CD4-positive, alpha-beta memory T cell (primary cell): Measurements from ENCODE around the gene FBXL16. TPM values are rescaled to one million over a fixed set of nuclear protein-coding genes. Genes with fewer than 3 reads are reported as not detected.

Source experiments
- CTCF ChIA-PET: fragments of 350-600 bp; sonication (Branson Sonifier 250); formaldehyde crosslinking; loops from one replicate; lab custom pipeline; 2021; ENCODE audit warnings: inconsistent platforms; ENCODE audit not compliant: partially characterized antibody; lab: Charles Lee
- POLR2A ChIA-PET: fragments of 350-600 bp; sonication (Branson Sonifier 250); formaldehyde crosslinking; loops from one replicate; lab custom pipeline; 2021; ENCODE audit not compliant: partially characterized antibody; lab: Charles Lee
- DNase-seq, 5 donors: peaks; one replicate each; pipeline versions ENCODE4 v3.0.0 to v3.0.0-alpha.2; 2020 to 2022; ENCODE audit warnings: mixed read lengths in 1 of 5
- H3K27ac ChIP-seq: one replicate; pipeline ENCODE4 v1.7.0; 2013; ENCODE audit warnings: low read depth, low read length
- H3K27me3 ChIP-seq: 2 replicates; pipeline ENCODE4 v1.7.0; 2013; ENCODE audit warnings: mild to moderate bottlenecking, low read length, moderate library complexity; ENCODE audit not compliant: insufficient read depth
- H3K36me3 ChIP-seq: 2 replicates; pipeline ENCODE4 v1.7.0; 2013; ENCODE audit warnings: mild to moderate bottlenecking, low read length, moderate library complexity; ENCODE audit not compliant: insufficient read depth
- H3K4me1 ChIP-seq: 2 replicates; pipeline ENCODE4 v1.7.0; 2013; ENCODE audit warnings: mild to moderate bottlenecking, low read length, moderate library complexity; ENCODE audit not compliant: insufficient read depth
- H3K4me3 ChIP-seq, 2 donors: one replicate each; pipeline ENCODE4 v1.7.0; 2013; ENCODE audit warnings: low read length in 2 of 2, mild to moderate bottlenecking in 1 of 2
- H3K9me3 ChIP-seq, 2 donors: one replicate each; pipeline ENCODE4 v1.7.0; 2013; ENCODE audit warnings: low read length in 2 of 2, control low read depth in 1 of 2; ENCODE audit not compliant: control insufficient read depth in 1 of 2
- H3K27ac Mint-ChIP-seq, 7 donors: one replicate each; pipeline ENCODE4 v1.8.0; 2020 to 2021; ENCODE audit warnings: mixed read lengths in 7 of 7, mild to moderate bottlenecking in 6 of 7, inconsistent platforms in 3 of 7, moderate library complexity in 3 of 7
- H3K27me3 Mint-ChIP-seq, 2 donors: one replicate each; pipeline ENCODE4 v1.8.0; 2020 to 2021; ENCODE audit warnings: mixed read lengths in 2 of 2
- H3K36me3 Mint-ChIP-seq, 2 donors: one replicate each; pipeline ENCODE4 v1.8.0; 2020 to 2021; ENCODE audit warnings: mixed read lengths in 2 of 2, inconsistent platforms in 1 of 2, mild to moderate bottlenecking in 1 of 2
- H3K4me1 Mint-ChIP-seq, 4 donors: one replicate each; pipeline ENCODE4 v1.8.0; 2020 to 2021; ENCODE audit warnings: mixed read lengths in 4 of 4, mild to moderate bottlenecking in 1 of 4
- H3K4me3 Mint-ChIP-seq, 8 donors: one replicate each; pipeline ENCODE4 v1.8.0; 2020 to 2021; ENCODE audit warnings: mixed read lengths in 8 of 8, mild to moderate bottlenecking in 7 of 8, moderate library complexity in 6 of 8, inconsistent platforms in 3 of 8
- H3K9me3 Mint-ChIP-seq, 8 donors: one replicate each; pipeline ENCODE4 v1.8.0; 2020 to 2021; ENCODE audit warnings: mixed read lengths in 8 of 8, mild to moderate bottlenecking in 5 of 8, inconsistent platforms in 3 of 8, moderate library complexity in 1 of 8
- intact Hi-C: fragments of 100-400 bp; cut with micrococcal nuclease; formaldehyde crosslinking; loops from one replicate; pipeline ENCODE4 v1.15.1; 2023
- polyA plus RNA-seq, 2 donors: library from polyadenylated mRNA; unstranded; fragments of 300-500 nt; fragmentation: Illumina TruSeq; gene quantifications; one replicate each; pipeline ENCODE4 v1.2.3, GENCODE V29; 2021
- total RNA-seq, 2 experiments: library from RNA; stranded (reverse); gene quantifications; one replicate each; pipeline ENCODE4 v1.2.3, GENCODE V29; 2021

The FBXL16 gene
- total and polyA plus RNA-seq, 4 experiments from 2014 or later = 9.3 to 59.5 (median 48.5) TPM

- Mint-ChIP-seq H3K27ac (peak overlapping the region in 1 of 7 donors; percentile 51), H3K27me3 (no peaks in the 10 kb centered on the region), H3K4me1 (peaks cover 0 to 9% (median under 1%) of the 10 kb centered on the region in 4 donors), H3K36me3 (no peaks in the 10 kb centered on the region), H3K9me3 (no peaks in the 10 kb centered on the region), H3K4me3 (no peak overlapping the region)
- intact Hi-C loops = no loop called here
- Histone ChIP-seq H3K36me3 (no peaks in the 10 kb centered on the region), H3K9me3 (no peaks in the 10 kb centered on the region), H3K4me3 (no peak overlapping the region), H3K4me1 (no peaks in the 10 kb centered on the region), H3K27ac (no peak overlapping the region), H3K27me3 (no peaks in the 10 kb centered on the region)
- DNase-seq = peak; percentile 41 to 62 (median 59)
- CTCF ChIA-PET = no interaction called here
- POLR2A ChIA-PET = interaction anchor here (1.1 to 3.2 kb wide), 3 partner anchors 11 to 20 kb away, joined by 3 to 12 read pairs (median 4); partner anchors contain the start of genes STUB1 and WDR90
Observed at GRCh38 chr16:660459-661183, 45.0 kb downstream of the FBXL16 start.

GRCh38 chr16:660132-660458, 45.5 kb downstream of the FBXL16 start:
- H3K9me3 Mint-ChIP-seq = no peaks in the 10 kb centered on the region
- Histone ChIP-seq H3K9me3 (no peaks in the 10 kb centered on the region), H3K4me1 (no peaks in the 10 kb centered on the region), H3K27ac (no peak overlapping the region), H3K4me3 (no peak overlapping the region), H3K27me3 (no peaks in the 10 kb centered on the region), H3K36me3 (no peaks in the 10 kb centered on the region)
- ChIA-PET CTCF (no interaction called here), POLR2A (interaction anchor here (1.1 to 3.2 kb wide), 3 partner anchors 11 to 20 kb away, joined by 3 to 12 read pairs (median 4); partner anchors contain the start of genes STUB1 and WDR90)
- H3K36me3 Mint-ChIP-seq = no peaks in the 10 kb centered on the region
- intact Hi-C loops = no loop called here
- no peak overlapping the region for H3K4me3 Mint-ChIP-seq
- no peaks in the 10 kb centered on the region for H3K27me3 Mint-ChIP-seq
- H3K4me1 Mint-ChIP-seq = peaks cover 0 to 9% (median under 1%) of the 10 kb centered on the region in 4 donors
- no peak overlapping the region for H3K27ac Mint-ChIP-seq
- no peak for DNase-seq

GRCh38 chr16:659618-660017, 46.0 kb downstream of the FBXL16 start:
- H3K36me3 ChIP-seq = no peaks in the 10 kb centered on the region
- Mint-ChIP-seq H3K36me3 (no peaks in the 10 kb centered on the region), H3K9me3 (no peaks in the 10 kb centered on the region), H3K27ac (no peak overlapping the region), H3K27me3 (no peaks in the 10 kb centered on the region), H3K4me3 (no peak overlapping the region), H3K4me1 (peaks cover 0 to 9% (median under 1%) of the 10 kb centered on the region in 4 donors)
- H3K9me3 ChIP-seq = no peaks in the 10 kb centered on the region
- no peak overlapping the region for H3K27ac ChIP-seq
- intact Hi-C loops = no loop called here
- DNase-seq = no peak
- H3K27me3 ChIP-seq = no peaks in the 10 kb centered on the region
- CTCF ChIA-PET = no interaction called here
- POLR2A ChIA-PET = interaction anchor here (1.1 to 3.2 kb wide), 3 partner anchors 10 to 21 kb away, joined by 3 to 12 read pairs (median 4); partner anchors contain the start of genes STUB1 and WDR90
- no peak overlapping the region for H3K4me3 ChIP-seq
- H3K4me1 ChIP-seq = no peaks in the 10 kb centered on the region

- peak in 1 of 5 donors; percentile 34 for DNase-seq
- ChIA-PET POLR2A (interaction anchor here (1.1 to 3.2 kb wide), 3 partner anchors 9 to 21 kb away, joined by 3 to 12 read pairs (median 4); partner anchors contain the start of genes STUB1 and WDR90), CTCF (no interaction called here)
Observed at GRCh38 chr16:658679-659571, 46.7 kb downstream of the FBXL16 start.

GRCh38 chr16:657487-657886, 48.1 kb downstream of the FBXL16 start:
- POLR2A ChIA-PET = interaction anchor here (1.3 kb wide), 1 partner anchor 10 kb away, joined by 5 read pairs; the partner anchor contains the start of gene RHOT2
- Mint-ChIP-seq H3K27me3 (no peaks in the 10 kb centered on the region), H3K27ac (no peak overlapping the region), H3K36me3 (no peaks in the 10 kb centered on the region), H3K4me1 (peaks cover 0 to 9% (median under 1%) of the 10 kb centered on the region in 4 donors), H3K4me3 (no peak overlapping the region), H3K9me3 (no peaks in the 10 kb centered on the region)
- H3K4me1 ChIP-seq = no peaks in the 10 kb centered on the region
- no peak overlapping the region for H3K4me3 ChIP-seq
- intact Hi-C loops = no loop called here
- no peaks in the 10 kb centered on the region for H3K27me3 ChIP-seq
- CTCF ChIA-PET = no interaction called here
- DNase-seq = no peak
- H3K27ac ChIP-seq = no peak overlapping the region
- no peaks in the 10 kb centered on the region for H3K9me3 ChIP-seq
- no peaks in the 10 kb centered on the region for H3K36me3 ChIP-seq

More at GRCh38 chr16:658679-659571, 46.7 kb downstream of the FBXL16 start:
- H3K4me1 Mint-ChIP-seq = peaks cover 0 to 9% (median under 1%) of the 10 kb centered on the region in 4 donors
- intact Hi-C loops = no loop called here
- no peaks in the 10 kb centered on the region for H3K27me3 Mint-ChIP-seq
- Histone ChIP-seq H3K4me3 (no peak overlapping the region), H3K27me3 (no peaks in the 10 kb centered on the region), H3K9me3 (no peaks in the 10 kb centered on the region), H3K27ac (no peak overlapping the region), H3K4me1 (no peaks in the 10 kb centered on the region), H3K36me3 (no peaks in the 10 kb centered on the region)
- no peaks in the 10 kb centered on the region for H3K9me3 Mint-ChIP-seq
- peak overlapping the region in 1 of 7 donors; percentile 23 for H3K27ac Mint-ChIP-seq
- no peaks in the 10 kb centered on the region for H3K36me3 Mint-ChIP-seq
- no peak overlapping the region for H3K4me3 Mint-ChIP-seq

GRCh38 chr16:654034-654433, 51.6 kb downstream of the FBXL16 start:
- Histone ChIP-seq H3K4me1 (no peaks in the 10 kb centered on the region), H3K4me3 (no peak overlapping the region), H3K36me3 (no peaks in the 10 kb centered on the region), H3K27me3 (no peaks in the 10 kb centered on the region), H3K9me3 (no peaks in the 10 kb centered on the region), H3K27ac (no peak overlapping the region)
- Mint-ChIP-seq H3K27ac (no peak overlapping the region), H3K4me1 (peaks cover 0 to 6% (median under 1%) of the 10 kb centered on the region in 4 donors), H3K4me3 (no peak overlapping the region), H3K36me3 (no peaks in the 10 kb centered on the region), H3K27me3 (no peaks in the 10 kb centered on the region), H3K9me3 (no peaks in the 10 kb centered on the region)
- ChIA-PET POLR2A (interaction anchor here (0.7 kb wide), 1 partner anchor 601 kb away, joined by 4 read pairs; no protein-coding TSS in a partner anchor), CTCF (interaction anchor here (2.2 kb wide), 1 partner anchor 14 kb away, joined by 6 read pairs; the partner anchor contains the start of gene RHOT2)
- intact Hi-C loops = no loop called here
- no peak for DNase-seq
